CD14-positive monocyte (primary cell): Measurements from ENCODE around the gene FBXO10. TPM values are rescaled to one million over a fixed set of nuclear protein-coding genes. Genes with fewer than 3 reads are reported as not detected.

Experiments
- DNase-seq, 3 donors: peaks; one replicate each; pipeline ENCODE4 v3.0.0-alpha.2; 2011 to 2022
- H2AFZ ChIP-seq: 2 replicates; pipeline ENCODE4 v1.6.0; 2012; ENCODE audit warnings: mild to moderate bottlenecking, low read depth, low read length, inconsistent platforms; ENCODE audit not compliant: insufficient read depth, poor library complexity, severe bottlenecking
- H3K27ac ChIP-seq, 2 donors: 1 replicate in 1 of 2; 2 replicates in 1 of 2; pipeline ENCODE4 v1.5.1; 2012 to 2013; ENCODE audit warnings: low read length in 2 of 2, control low read depth in 1 of 2, inconsistent platforms in 1 of 2, low read depth in 1 of 2, mild to moderate bottlenecking in 1 of 2
- H3K27me3 ChIP-seq, 2 donors: one replicate each; pipeline versions ENCODE4 v1.6.0 to v1.6.1; 2011 to 2013; ENCODE audit warnings: low read length in 2 of 2; ENCODE audit not compliant: control insufficient read depth in 2 of 2, insufficient read depth in 2 of 2
- H3K36me3 ChIP-seq, 2 donors: replicated peaks in 1 of 2; 1 replicate in 1 of 2; 2 replicates in 1 of 2; pipeline versions ENCODE4 v1.5.1 to v1.6.1; 2012 to 2013; ENCODE audit warnings: low read length in 2 of 2, control low read depth in 1 of 2, inconsistent platforms in 1 of 2, mild to moderate bottlenecking in 1 of 2; ENCODE audit not compliant: insufficient read depth in 2 of 2, control insufficient read depth in 1 of 2
- H3K4me1 ChIP-seq, 2 donors: 1 replicate in 1 of 2; 2 replicates in 1 of 2; pipeline versions ENCODE4 v1.5.1 to v1.6.1; 2012 to 2013; ENCODE audit warnings: low read length in 2 of 2, control low read depth in 1 of 2, inconsistent platforms in 1 of 2, mild to moderate bottlenecking in 1 of 2, moderate library complexity in 1 of 2; ENCODE audit not compliant: insufficient read depth in 2 of 2, control insufficient read depth in 1 of 2
- H3K4me2 ChIP-seq: replicated peaks from 2 replicates; pipeline ENCODE3; 2012; ENCODE audit warnings: low read length, moderate library complexity, mild to moderate bottlenecking; ENCODE audit not compliant: poor library complexity, severe bottlenecking; ENCODE audit errors: extremely low read depth
- H3K4me3 ChIP-seq, 3 experiments: fragments of 200-600 bp in 1 of 3; sonication (generic) in 1 of 3; replicated peaks in 1 of 3; 1 replicate in 2 of 3; 2 replicates in 1 of 3; pipeline ENCODE4 v1.5.1; 2011 to 2013; ENCODE audit warnings: low read length in 3 of 3, mild to moderate bottlenecking in 3 of 3, control low read depth in 2 of 3, low read depth in 2 of 3, inconsistent platforms in 1 of 3, moderate library complexity in 1 of 3
- H3K79me2 ChIP-seq: 2 replicates; pipeline ENCODE4 v1.6.0; 2012; ENCODE audit warnings: mild to moderate bottlenecking, control low read depth, inconsistent platforms, low read length, moderate library complexity; ENCODE audit not compliant: insufficient read depth
- H3K9ac ChIP-seq: 2 replicates; pipeline ENCODE4 v1.6.0; 2017; ENCODE audit warnings: low read length, mild to moderate bottlenecking; ENCODE audit not compliant: insufficient read depth, poor library complexity, severe bottlenecking
- H3K9me3 ChIP-seq, 2 donors: replicated peaks in 1 of 2; 1 replicate in 1 of 2; 2 replicates in 1 of 2; pipeline versions ENCODE4 v1.5.1 to v1.6.1; 2012 to 2013; ENCODE audit warnings: low read length in 2 of 2, control low read depth in 1 of 2; ENCODE audit not compliant: control insufficient read depth in 1 of 2, insufficient read depth in 1 of 2
- H4K20me1 ChIP-seq: 2 replicates; pipeline ENCODE4 v1.6.0; 2012; ENCODE audit warnings: mild to moderate bottlenecking, low read length, control low read depth, moderate library complexity; ENCODE audit not compliant: insufficient read depth
- H3K27ac Mint-ChIP-seq, 7 donors: one replicate each; pipeline ENCODE4 v1.8.0; 2020; ENCODE audit warnings: mild to moderate bottlenecking in 7 of 7, mixed read lengths in 7 of 7, moderate library complexity in 6 of 7, inconsistent platforms in 2 of 7
- H3K27me3 Mint-ChIP-seq, 3 donors: one replicate each; pipeline ENCODE4 v1.8.0; 2021 to 2022; ENCODE audit warnings: low read depth in 3 of 3, mild to moderate bottlenecking in 3 of 3, mixed read lengths in 3 of 3, moderate library complexity in 3 of 3, inconsistent platforms in 1 of 3
- H3K36me3 Mint-ChIP-seq, 2 donors: one replicate each; pipeline ENCODE4 v1.8.0; 2020; ENCODE audit warnings: mixed read lengths in 2 of 2, inconsistent platforms in 1 of 2, mild to moderate bottlenecking in 1 of 2
- H3K4me1 Mint-ChIP-seq: one replicate; pipeline ENCODE4 v1.8.0; 2020; ENCODE audit warnings: mild to moderate bottlenecking, mixed read lengths
- H3K4me3 Mint-ChIP-seq, 2 donors: one replicate each; pipeline ENCODE4 v1.8.0; 2020; ENCODE audit warnings: mild to moderate bottlenecking in 2 of 2, mixed read lengths in 2 of 2, moderate library complexity in 1 of 2
- H3K9me3 Mint-ChIP-seq, 7 donors: one replicate each; pipeline ENCODE4 v1.8.0; 2020 to 2022; ENCODE audit warnings: mixed read lengths in 7 of 7, mild to moderate bottlenecking in 6 of 7, moderate library complexity in 6 of 7, inconsistent platforms in 2 of 7
- CTCF ChIP-seq: fragments of 200-600 bp; IDR thresholded peaks from one replicate; pipeline ENCODE4 v1.8.0; 2022; ENCODE audit warnings: antibody characterized with exemption, mild to moderate bottlenecking
- WGBS: methylation state at CpG from one replicate; pipeline ENCODE4 v1.1.5; 2013; ENCODE audit warnings: missing lambda C conversion rate; ENCODE audit not compliant: insufficient coverage; 5-methylcytosine and 5-hydroxymethylcytosine counted together
- intact Hi-C, 2 donors: fragments of 100-400 bp; cut with micrococcal nuclease; formaldehyde crosslinking; loops; one replicate each; pipeline versions ENCODE4 v1.15.0 to v1.15.1; 2023
- polyA plus RNA-seq, 3 donors: library from polyadenylated mRNA; depleted of rRNA in 1 of 3; unstranded in 2 of 3; stranded (reverse) in 1 of 3; fragments of 300-500 nt in 2 of 3; fragments of >200 nt in 1 of 3; fragmentation: Illumina TruSeq in 2 of 3; gene quantifications; 1 replicate in 2 of 3; 2 replicates in 1 of 3; pipeline ENCODE4 v1.2.3, GENCODE V29; 2012 to 2021

Gene FBXO10
- polyA plus RNA-seq, 3 donors, result 0.08 to 1.5 TPM; not detected in 1

- WGBS, result no CpG with 5 or more reads among the region's 1 CpG
- no peaks in the 10 kb centered on the region for H3K9me3 ChIP-seq
- H3K79me2 ChIP-seq, result no peaks in the 10 kb centered on the region
- no peaks in the 10 kb centered on the region for H3K27me3 Mint-ChIP-seq
- no peak overlapping the region for H3K27ac ChIP-seq
- no peak overlapping the region for H3K4me3 ChIP-seq
- H3K36me3 Mint-ChIP-seq, result peaks cover 59 to 61% of the 10 kb centered on the region in 2 donors
- TF ChIP-seq CTCF, result no peak
- intact Hi-C loops, result no loop called here
- H3K4me2 ChIP-seq, result no peak overlapping the region
- H3K36me3 ChIP-seq, result peaks cover 32 to 66% of the 10 kb centered on the region in 2 donors
- no peaks in the 10 kb centered on the region for H4K20me1 ChIP-seq
- H2AFZ ChIP-seq, result no peak overlapping the region
- no peaks in the 10 kb centered on the region for H3K9me3 Mint-ChIP-seq
- peaks cover 4% of the 10 kb centered on the region for H3K4me1 Mint-ChIP-seq
- H3K27me3 ChIP-seq, result no peaks in the 10 kb centered on the region
- H3K4me1 ChIP-seq, result peaks cover 0 to 4% of the 10 kb centered on the region in 2 donors
- H3K27ac Mint-ChIP-seq, result no peak overlapping the region
- H3K4me3 Mint-ChIP-seq, result no peak overlapping the region
- no peak for DNase-seq
- H3K9ac ChIP-seq, result no peak overlapping the region
These were observed 84.2 kb downstream of the FBXO10 start for GRCh38 chr9:37491939-37492338.

GRCh38 chr9:37486616-37487548 lies 89.3 kb downstream of the FBXO10 start:
- Histone ChIP-seq H3K9me3 (no peaks in the 10 kb centered on the region), H3K4me2 (peak overlapping the region; percentile 88), H3K36me3 (peaks cover under 1 to 19% of the 10 kb centered on the region in 2 donors), H3K4me3 (peak overlapping the region in 2 of 3 experiments; percentile 75 to 85), H3K27me3 (no peaks in the 10 kb centered on the region), H4K20me1 (no peaks in the 10 kb centered on the region), H3K4me1 (peaks cover 15 to 24% of the 10 kb centered on the region in 2 donors), H3K27ac (no peak overlapping the region), H3K79me2 (peaks cover 7% of the 10 kb centered on the region), H2AFZ (peak overlapping the region; percentile 83), H3K9ac (no peak overlapping the region)
- Mint-ChIP-seq H3K27me3 (peaks cover 0 to 5% (median 2%) of the 10 kb centered on the region in 3 donors), H3K9me3 (no peaks in the 10 kb centered on the region), H3K27ac (peak overlapping the region in 5 of 7 donors; percentile 24 to 92 (median 83)), H3K4me3 (peak overlapping the region; percentile 88 to 93), H3K4me1 (peaks cover 23% of the 10 kb centered on the region), H3K36me3 (peaks cover 21% of the 10 kb centered on the region in 2 donors)
- no peak for DNase-seq
- WGBS, result 85% methylated on average over 3 of the region's 7 CpGs
- TF ChIP-seq CTCF, result no peak
- intact Hi-C loops, result loop anchor here (10.0 kb wide), 3 partner anchors 318 to 418 kb away; partner anchors contain the start of genes DCAF10 (in 1 of the 2), SLC25A51 (in 1 of the 2) and ZCCHC7 (in 1 of the 2)
